Kidney epithelial cell (primary cell): Measurements from ENCODE around the gene ICAM2. TPM values are rescaled to one million over a fixed set of nuclear protein-coding genes. Genes with fewer than 3 reads are reported as not detected.

Experiments
- DNase-seq: peaks from one replicate; pipeline ENCODE4 v3.0.0-alpha.2; 2010; ENCODE audit warnings: low read depth
- H3K27me3 ChIP-seq: 2 replicates; pipeline ENCODE4 v1.6.0; 2011; ENCODE audit warnings: low read length; ENCODE audit not compliant: control insufficient read depth, insufficient read depth
- H3K36me3 ChIP-seq: 2 replicates; pipeline ENCODE4 v1.5.1; 2011; ENCODE audit warnings: low read length; ENCODE audit not compliant: control insufficient read depth, insufficient read depth
- H3K4me3 ChIP-seq: 2 replicates; pipeline ENCODE4 v1.5.1; 2011; ENCODE audit warnings: low read depth, mild to moderate bottlenecking, control low read depth, low read length
- CTCF ChIP-seq: IDR thresholded peaks from 2 replicates; pipeline ENCODE4 v1.5.1; 2011; ENCODE audit warnings: mild to moderate bottlenecking, moderate library complexity, low read length, control low read depth, inconsistent platforms; ENCODE audit not compliant: insufficient read depth, poor library complexity, severe bottlenecking
- total RNA-seq: library from RNA; depleted of rRNA; stranded (reverse); fragments of >200 nt; gene quantifications from 2 replicates; pipeline ENCODE4 v1.2.3, GENCODE V29; 2015

The ICAM2 gene
- total RNA-seq, 1 donor from 2014 or later, result 11.5 TPM

- Histone ChIP-seq H3K27me3 (peaks cover 36% of the 10 kb centered on the region), H3K36me3 (no peaks in the 10 kb centered on the region), H3K4me3 (no peak overlapping the region)
- no peak for DNase-seq
- no peak for TF ChIP-seq CTCF
Measured at GRCh38 chr17:63997341-63998048, 22.9 kb downstream of the ICAM2 start.

- Histone ChIP-seq H3K36me3 (no peaks in the 10 kb centered on the region), H3K4me3 (no peak overlapping the region), H3K27me3 (peaks cover 45% of the 10 kb centered on the region)
- TF ChIP-seq CTCF, result no peak
- DNase-seq, result no peak
Measured at GRCh38 chr17:63996430-63997182, 23.8 kb downstream of the ICAM2 start.

- Histone ChIP-seq H3K36me3 (no peaks in the 10 kb centered on the region), H3K4me3 (no peak overlapping the region), H3K27me3 (peaks cover 50% of the 10 kb centered on the region)
- no peak for TF ChIP-seq CTCF
- no peak for DNase-seq
Measured at GRCh38 chr17:63995626-63996025, 24.8 kb downstream of the ICAM2 start.

- no peak for DNase-seq
- Histone ChIP-seq H3K36me3 (no peaks in the 10 kb centered on the region), H3K4me3 (no peak overlapping the region), H3K27me3 (peaks cover 61% of the 10 kb centered on the region)
- TF ChIP-seq CTCF, result no peak
Measured at GRCh38 chr17:63993368-63993985, 27.0 kb downstream of the ICAM2 start.

GRCh38 chr17:63991611-63992010, 28.8 kb downstream of the ICAM2 start:
- no peak for TF ChIP-seq CTCF
- no peaks in the 10 kb centered on the region for H3K36me3 ChIP-seq
- no peak for DNase-seq
- H3K27me3 ChIP-seq, result peaks cover 47% of the 10 kb centered on the region
- H3K4me3 ChIP-seq, result no peak overlapping the region
